ENCODE measurements around the gene GPR50. TPM values are rescaled to one million over a fixed set of nuclear protein-coding genes. Genes with fewer than 3 reads are reported as not detected.
A peak's percentile ranks its signal among the peaks of the same experiment; 100 is the strongest.

GPR50 gene
- total RNA-seq (2014; rRNA removed; shearing (Covaris generic)), result not detected in 2 replicates
- polyA plus RNA-seq (2014; cell fraction: nucleus; rRNA removed), result not detected in 2 replicates

DNA sequence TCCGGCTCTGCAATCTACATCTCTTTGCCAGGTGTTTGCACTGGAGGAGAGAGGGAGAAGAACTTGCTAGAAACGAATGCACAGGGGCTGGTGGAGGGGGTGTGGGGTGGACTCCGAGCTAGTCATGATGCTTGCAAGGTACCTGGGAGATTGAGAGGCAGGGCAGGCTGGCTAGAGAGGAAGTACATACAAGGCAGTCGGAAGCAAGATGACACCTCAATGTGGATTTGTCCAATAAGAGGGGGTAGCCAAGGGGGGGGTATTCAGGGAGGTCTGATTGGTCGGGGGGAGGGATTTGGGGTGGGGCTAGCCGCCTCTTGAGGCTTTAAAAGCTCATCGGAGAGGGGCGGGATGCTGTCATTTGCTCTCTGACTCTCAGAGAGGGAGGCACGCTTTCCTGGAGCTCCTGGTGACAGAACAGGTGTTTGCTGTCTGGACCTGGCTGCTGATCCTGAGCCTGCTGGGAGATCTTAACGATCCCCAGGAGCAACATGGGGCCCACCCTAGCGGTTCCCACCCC, at the start of gene GPR50:
Gene GPR50 (plus strand): TSS at position 354 of the 520 bp plus-strand sequence. CDS start 138 bp downstream, at position 492.
- DNase-seq (ENCODE audit: extremely low read depth, low read depth), result no peak

DNA sequence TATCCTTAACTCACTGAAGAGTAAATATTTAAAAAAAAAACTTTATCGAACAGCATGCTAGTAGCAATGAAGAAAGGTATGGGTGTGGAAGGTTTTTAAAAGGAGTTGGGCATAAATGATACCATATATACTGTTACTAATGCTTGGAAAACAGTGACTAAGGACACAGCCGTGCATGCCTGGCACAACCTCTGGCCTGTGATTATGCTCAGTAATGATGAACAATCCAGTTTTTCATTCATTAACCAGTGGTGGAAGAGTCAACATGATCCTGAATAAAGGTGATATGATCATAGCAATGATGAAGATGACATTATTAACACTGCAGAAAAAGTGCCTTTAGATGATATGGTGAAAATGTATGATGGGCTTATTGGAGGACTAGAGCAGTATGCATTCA, 43.9 kb upstream of the GPR50 start:
- no peak for DNase-seq (ENCODE audit: extremely low read depth, low read depth)

DNA sequence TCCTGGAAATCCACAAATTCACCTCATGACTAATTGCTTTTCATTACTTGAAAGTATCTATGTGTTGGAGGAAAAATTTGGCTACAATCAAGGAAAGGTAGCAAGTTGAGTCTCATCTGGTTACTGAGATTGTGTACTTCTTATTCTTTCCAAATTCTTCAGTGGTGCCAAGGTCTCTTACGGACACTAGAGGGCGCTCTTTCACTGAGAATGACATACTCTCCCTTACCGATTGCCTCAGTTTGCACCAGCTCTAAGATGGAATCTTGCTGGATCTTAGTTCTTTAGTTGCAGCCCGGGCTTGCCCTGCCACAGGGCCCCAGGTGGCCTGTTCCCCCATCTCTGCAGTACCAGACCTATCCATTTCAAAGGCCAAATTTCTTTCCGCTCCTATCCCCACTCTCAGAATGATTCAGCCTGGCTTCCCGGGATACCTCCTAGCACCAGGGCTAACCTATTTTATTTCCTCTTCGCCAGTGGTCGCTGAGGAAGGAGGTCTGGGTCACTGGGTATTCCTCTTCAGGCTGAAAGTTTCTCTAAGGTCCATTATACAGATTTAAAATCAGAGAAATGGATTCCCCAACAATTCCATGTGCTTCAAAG, 24.6 kb upstream of the GPR50 start:
- peak; percentile 66 for DNase-seq (ENCODE audit: extremely low read depth, low read depth)

DNA sequence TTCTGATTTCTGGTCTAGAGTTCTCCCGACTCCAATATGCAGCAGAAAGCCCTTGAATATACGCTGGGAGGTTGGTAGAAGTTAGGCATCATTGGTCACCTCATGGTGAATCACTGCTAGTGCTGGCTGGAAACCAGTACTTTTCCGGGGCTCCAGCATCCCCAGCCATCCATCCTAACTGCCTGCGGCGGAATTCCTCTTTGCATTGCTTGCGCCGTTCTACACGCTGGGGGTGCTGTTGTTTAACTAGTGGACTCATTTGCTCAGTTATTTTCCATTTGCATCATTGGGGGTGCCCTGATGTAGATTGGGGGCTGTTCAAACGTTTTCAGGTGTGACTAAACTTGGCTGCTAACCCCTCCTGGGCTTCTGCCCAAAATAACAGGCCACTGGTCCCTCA, 23.3 kb upstream of the GPR50 start:
- peak; percentile 30 for DNase-seq (ENCODE audit: extremely low read depth, low read depth)

DNA sequence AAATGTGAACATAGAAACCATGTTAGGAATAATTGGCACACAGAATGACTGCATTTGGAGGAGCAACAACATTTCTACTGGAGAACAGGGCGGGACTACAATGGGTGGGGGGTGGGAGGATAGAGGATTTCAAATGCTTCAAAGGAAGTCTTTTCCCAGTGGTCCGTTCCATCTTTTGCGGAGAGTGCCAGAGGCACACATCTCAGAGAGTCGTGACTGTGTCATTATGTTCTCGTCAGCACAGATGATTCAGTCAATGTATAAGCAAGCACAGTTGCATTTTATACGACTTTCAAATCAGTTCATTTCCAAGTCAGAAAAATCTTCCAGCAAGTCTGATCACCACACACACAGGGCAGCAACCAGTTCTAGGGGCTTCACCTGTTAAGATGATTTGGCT, 22.7 kb upstream of the GPR50 start:
- no peak for DNase-seq (ENCODE audit: extremely low read depth, low read depth)

DNA sequence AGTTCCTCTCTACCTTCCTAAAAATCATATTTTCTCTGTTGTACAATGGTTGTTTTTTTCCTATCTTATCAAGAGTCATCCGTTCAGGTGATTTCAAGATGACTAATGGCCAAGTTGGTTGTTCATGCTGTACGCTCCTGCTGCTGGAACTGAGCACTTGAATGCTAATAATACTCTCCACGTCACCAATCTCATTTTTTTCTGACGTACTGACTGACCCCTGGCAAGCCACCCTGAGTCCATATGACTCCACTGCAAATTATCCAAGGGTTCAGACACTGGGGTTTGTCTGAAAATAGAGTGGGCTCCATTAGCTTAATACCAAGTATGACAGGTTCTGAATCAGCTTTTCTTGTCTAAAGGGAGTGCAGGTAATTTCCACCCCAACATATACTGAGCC, 21.1 kb upstream of the GPR50 start:
- DNase-seq (ENCODE audit: extremely low read depth, low read depth), result no peak

DNA sequence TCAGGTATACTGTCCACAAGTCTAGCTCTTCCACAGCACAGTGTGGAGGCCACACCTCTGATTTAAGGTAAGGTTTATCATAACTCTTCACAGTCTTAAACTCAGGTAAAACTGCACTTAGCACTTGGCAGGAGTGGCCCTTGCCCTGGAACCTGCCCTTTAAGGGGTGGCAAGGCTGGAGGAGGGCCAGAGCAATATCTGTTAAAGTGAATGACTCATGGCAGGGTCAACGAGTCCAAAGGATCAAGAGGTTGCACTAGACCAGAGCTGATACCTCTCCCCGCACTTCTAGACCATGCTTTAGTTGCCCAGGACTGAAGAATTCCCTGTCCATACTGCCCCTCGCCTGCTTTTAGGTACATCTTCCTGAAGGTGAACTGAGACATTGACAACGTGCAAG, 14.7 kb upstream of the GPR50 start:
- no peak for DNase-seq (ENCODE audit: extremely low read depth, low read depth)

DNA sequence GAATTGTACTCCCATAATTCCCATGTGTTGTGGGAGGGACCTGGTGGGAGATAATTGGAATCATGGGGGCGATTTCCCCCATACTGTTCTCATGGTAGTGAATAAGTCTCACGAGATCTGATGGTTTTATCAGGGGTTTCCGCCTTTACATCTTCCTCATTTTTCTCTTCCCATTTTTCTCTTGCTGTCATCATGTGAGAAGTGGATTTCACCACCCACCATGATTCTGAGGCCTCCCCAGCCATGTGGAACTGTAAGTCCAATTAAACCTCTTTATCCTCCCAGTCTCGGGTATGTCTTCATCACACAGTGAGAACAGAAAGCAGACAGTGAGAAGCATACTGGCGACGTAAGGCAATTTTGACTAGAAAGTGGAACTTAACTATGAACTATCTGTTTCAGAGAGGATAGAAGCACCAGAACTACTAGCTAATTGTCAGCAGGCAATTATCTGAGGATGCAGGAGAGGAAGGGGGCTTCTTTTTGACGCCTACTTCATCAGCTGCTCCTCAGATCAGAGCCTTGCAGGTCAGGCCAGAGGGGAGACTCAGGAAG, 8.5 kb upstream of the GPR50 start:
- DNase-seq (ENCODE audit: extremely low read depth, low read depth), result no peak

DNA sequence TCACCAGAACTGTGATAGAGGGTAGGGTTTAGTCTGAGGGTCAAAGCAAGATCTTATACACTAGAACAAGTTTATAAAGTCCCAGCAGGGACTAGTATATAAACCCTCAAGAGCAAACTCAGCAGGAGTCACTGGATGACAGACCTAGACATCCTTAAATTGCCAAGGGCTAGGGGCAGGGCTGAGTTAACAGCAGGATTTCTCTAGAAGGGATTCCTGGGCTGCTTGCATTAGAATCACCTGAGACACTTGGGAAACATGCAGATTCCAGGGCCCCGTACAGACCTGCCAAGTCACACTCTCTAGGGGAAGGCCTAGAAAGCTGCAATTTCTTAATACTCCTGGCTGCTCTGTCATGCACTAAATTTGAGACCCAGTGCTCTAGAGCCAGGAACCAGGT, 6.6 kb upstream of the GPR50 start:
- DNase-seq (ENCODE audit: extremely low read depth, low read depth), result no peak

DNA sequence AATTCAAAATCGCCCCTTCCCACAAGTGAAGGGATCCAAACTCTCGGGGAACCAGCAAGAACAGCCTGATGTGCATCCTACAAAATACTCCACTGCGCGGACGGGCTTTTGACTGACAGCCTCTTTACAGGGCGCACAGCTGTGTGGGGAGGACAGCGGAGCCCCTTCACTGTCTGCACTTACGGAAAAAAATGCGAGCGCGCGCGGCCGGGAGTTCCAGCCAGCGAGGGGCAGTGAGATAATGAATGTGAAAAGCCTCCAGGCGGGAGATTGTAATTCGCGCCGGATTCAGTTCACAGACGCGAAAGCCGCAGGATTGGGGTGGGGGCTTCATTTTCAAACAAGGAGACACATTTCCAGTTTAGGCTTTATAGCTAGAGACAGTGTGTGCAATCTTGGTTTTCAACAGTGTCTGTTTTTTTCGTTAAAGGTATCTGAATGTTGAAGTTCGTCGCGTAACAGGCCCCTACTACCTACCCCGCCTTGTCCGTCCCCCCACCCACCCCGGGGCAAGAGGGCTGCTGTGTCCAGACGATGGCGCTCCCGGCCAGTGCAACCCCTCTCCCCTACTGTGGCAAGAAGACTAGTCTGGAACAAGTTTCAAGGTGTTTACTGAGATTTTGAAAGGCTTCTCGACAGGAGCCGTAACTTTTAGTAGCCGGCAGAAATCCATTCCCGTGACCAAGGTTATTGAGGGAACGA, 1.7 kb upstream of the GPR50 start:
- DNase-seq (ENCODE audit: extremely low read depth, low read depth), result no peak

DNA sequence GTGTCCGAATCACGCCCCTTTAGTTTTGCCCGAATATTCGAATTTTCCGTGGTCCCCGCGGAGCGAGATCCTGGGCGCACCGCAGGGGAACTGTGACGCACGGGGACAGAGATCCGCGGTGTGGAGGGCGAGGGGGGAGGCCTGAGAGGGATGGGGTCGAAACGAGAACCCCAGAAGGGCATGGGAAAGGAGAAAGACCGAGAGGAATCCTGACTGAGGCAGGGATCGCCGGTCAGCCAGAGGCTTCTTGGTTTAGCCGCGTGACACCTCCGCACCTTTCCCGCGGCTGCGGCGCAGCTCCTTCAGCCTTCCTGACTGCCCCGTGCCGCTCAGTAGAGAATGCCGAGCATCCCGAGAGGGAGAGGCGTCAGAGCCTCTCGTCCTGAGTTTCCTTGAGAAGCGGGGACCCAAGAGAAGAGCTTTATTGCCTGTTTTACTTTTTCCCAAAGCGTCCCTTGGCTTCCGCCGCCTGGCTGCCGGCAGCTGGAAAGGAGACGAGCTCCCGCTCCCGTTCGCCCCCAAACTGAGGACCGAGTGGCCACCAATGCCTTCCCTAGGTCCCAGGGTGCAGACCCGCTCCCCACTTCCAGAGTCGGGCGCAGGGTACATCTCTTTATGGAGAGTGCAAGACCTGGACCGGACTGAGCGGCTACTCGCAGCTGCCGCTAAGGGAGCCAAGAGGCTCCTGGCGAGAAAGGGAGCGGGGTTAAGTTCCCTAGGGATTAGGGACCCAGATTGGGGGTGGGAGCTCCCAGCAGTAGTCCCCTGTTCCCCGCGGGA, 911 bp upstream of the GPR50 start:
- no peak for DNase-seq (ENCODE audit: extremely low read depth, low read depth)

DNA sequence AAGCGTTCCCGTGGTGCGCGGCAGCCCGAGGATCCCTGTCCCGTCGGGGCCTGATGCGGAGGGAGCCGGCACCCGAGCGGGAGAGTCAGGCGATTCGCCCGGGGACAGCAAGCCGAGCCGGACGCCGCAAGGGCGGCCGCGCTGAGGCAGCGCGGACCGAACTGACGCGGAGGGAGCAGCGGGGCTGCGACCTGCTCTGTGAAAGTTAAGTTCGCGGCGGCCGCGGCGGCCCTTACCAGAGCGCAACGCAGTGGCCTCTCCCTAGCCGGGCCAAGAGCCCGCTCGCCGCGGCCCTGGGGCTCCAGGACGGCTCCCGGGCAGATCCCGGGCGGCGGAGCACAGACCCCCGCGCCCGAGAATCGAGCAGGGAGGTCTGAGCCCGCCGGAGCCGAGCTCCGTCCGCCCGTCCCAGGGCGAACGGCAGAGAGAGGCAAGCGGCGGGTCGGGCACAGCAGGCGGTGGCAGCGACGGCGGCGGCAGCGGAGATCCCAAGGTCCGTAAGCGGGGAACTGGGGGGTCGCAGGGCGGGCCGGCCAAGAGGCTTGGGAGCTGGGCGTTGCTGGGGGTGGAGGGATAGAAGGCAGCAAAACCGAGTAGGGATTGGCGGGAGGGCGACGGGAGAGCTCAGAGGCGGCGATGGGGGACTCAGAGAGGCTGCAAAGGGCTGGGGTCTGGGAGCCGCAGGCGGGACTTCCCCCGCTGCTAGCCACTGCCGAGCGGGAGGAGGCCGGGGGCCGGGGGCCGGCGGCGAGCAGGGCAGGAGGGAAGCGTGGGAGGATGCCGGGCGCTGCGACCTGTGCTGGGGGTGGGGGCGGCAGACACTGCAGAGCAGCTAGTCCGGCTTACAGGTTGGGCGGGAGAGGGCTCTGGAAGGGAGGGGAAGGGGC, 1.0 kb downstream of the GPR50 start:
- no peak for DNase-seq (ENCODE audit: extremely low read depth, low read depth)

DNA sequence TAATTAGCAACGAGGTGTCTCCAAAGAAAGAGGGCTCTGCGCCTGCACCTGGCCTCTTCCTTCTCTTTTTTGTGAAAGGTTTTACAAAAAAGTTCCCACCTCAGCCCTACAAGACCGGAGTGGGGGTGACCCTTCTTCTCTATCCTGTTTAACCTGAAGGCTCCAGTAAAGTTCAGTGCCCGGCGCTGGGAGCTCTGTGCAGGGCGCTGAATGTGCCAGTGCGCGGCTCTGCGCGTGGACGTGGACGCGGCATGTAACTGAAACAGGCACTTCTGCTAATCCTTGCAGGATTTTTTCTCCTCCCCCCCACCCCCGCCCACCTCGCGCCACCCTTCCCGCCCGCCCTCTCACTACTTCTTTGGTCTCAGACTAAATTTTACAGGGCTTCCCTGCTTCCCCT, 2.4 kb downstream of the GPR50 start:
- DNase-seq (ENCODE audit: extremely low read depth, low read depth), result no peak

DNA sequence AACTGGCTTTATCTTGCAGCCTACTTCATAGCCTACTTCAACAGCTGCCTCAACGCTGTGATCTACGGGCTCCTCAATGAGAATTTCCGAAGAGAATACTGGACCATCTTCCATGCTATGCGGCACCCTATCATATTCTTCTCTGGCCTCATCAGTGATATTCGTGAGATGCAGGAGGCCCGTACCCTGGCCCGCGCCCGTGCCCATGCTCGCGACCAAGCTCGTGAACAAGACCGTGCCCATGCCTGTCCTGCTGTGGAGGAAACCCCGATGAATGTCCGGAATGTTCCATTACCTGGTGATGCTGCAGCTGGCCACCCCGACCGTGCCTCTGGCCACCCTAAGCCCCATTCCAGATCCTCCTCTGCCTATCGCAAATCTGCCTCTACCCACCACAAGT, 4.0 kb downstream of the GPR50 start:
- DNase-seq (ENCODE audit: extremely low read depth, low read depth), result no peak

DNA sequence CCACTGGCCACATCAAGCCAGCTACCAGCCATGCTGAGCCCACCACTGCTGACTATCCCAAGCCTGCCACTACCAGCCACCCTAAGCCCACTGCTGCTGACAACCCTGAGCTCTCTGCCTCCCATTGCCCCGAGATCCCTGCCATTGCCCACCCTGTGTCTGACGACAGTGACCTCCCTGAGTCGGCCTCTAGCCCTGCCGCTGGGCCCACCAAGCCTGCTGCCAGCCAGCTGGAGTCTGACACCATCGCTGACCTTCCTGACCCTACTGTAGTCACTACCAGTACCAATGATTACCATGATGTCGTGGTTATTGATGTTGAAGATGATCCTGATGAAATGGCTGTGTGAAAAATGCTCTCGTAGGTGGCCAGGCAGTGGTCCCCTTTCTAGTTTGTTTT, 4.7 kb downstream of the GPR50 start:
- no peak for DNase-seq (ENCODE audit: extremely low read depth, low read depth)

DNA sequence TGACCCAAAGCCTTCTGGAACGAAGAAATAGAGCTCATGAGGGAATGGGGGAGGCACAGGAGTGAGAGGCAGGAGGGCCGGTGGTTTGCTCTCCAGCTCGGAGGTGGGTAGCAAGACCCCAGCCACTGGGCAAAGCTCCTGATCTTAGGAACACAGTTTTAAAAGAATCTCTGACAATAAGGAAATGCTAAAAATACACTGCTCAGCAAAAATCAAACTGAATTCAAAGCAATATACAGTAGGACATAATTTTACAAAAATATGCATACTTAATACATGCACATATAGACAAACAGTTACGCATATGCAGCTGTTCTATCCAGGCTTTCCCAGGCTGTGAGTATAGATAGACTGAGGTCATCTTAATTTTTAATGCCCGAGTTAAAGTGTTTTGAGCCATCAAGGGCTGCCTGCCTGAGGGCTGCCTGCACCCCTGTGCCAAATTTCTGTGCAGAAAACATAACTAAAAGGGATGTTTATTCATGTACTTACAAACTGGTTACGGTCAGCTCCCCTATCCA, 6.9 kb downstream of the GPR50 start:
- DNase-seq (ENCODE audit: extremely low read depth, low read depth), result no peak

DNA sequence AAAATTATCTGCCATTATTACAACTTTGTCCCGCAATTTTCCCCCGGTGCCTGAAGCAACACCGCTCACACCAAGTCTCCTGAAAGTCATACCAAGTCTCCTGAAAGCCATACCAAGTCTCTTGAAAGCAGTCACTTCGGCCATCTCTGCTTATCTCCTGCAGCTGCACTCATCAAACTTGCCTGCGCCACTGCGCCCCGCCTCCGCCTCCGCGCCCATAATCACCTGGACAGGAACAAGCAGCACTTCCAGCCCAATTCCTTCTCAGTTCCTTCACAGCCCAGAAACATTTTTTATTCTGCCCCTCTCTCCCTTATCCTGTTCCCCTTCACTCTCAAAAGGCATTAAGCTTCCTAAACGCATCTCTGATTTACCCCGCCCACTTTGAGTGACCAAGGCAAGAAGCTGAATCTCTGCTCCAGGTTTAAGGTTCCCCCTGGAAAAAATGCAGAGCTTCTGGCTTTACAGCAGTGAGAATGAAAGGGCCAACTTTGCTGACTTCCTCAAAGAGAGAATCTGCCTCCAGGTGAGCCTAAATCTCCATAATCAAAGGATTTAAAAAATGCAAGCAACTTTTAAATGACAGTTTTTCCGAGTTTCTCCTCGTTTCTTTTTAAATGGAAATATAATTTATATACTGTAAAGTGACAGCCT, 7.7 kb downstream of the GPR50 start:
- no peak for DNase-seq (ENCODE audit: extremely low read depth, low read depth)

DNA sequence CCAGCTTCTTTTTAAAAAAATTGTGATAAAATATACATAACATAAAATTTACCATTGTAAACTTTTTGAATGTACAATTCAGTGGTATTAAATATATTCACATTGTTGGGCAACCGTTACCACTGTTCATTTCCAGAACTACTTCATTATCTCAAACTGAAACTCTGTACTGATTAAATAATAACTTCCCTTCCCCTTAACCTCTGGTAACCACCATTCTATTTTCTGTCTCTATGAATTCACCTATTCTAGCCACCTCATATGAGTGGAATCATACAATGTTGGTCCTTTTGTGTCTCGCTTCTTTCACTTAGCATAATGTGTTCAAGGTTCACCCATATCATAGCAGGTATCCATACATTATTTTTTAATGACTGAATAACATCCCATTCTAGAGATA, 8.3 kb downstream of the GPR50 start:
- DNase-seq (ENCODE audit: extremely low read depth, low read depth), result no peak

DNA sequence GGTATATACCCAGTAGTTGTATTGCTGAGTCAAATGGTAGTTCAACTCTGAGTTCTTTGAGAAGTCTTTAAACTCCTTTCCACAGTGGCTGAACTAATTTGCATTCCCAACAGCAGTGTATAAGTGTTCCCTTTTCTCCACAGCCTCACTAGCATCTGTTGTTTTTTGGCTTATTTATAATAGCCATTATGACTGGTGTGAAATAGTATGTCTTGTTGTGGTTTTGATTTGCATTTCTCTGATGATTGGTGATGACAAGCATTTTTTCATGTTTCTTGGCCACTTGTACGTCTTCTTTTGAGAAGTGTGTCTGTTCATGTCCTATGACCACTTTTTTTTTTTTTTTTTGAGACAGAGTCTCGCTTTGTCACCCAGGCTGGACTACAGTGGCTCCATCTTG, 30.5 kb downstream of the GPR50 start:
- DNase-seq (ENCODE audit: extremely low read depth, low read depth), result no peak

DNA sequence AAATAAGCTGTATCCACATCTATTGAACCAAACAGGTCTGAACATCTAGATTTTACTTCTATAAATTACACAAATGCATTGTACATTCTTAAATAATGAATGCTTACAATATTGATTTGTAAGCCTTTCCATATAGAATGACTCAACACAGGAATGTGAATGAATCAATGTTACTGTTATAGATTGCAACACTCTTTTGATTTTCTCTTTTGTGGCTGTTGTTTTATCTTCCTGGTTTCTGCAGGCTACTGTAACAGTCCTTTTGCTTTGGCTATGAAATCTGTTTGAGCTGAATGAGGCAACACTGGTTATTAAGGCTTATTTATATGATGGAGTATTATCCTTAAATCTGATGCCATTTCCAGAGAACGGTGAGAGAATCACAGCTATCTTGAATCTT, 49.5 kb downstream of the GPR50 start:
- no peak for DNase-seq (ENCODE audit: extremely low read depth, low read depth)

Data from NCI-H460 (cell line).